Bronchial epithelial cell (primary cell): Measurements from ENCODE around the gene SLC25A1. TPM values are rescaled to one million over a fixed set of nuclear protein-coding genes. Genes with fewer than 3 reads are reported as not detected.
"Not testable (repeated sequence)": the region's sequence is repeated elsewhere in the genome, so short reads cannot be mapped to it uniquely, and the experiment has no call there.

Experiments used
- DNase-seq: peaks from one replicate; pipeline ENCODE4 v3.0.0-alpha.2; 2010; ENCODE audit warnings: low read depth
- FAIRE-seq: peaks from 2 replicates; lab custom pipeline; 2011; peaks lifted over from hg19 to GRCh38; lab: Jason Lieb, UNC
- H3K27me3 ChIP-seq: 2 replicates; pipeline ENCODE4 v1.5.1; 2011; ENCODE audit warnings: low read length; ENCODE audit not compliant: control insufficient read depth, insufficient read depth
- H3K36me3 ChIP-seq: 2 replicates; pipeline ENCODE4 v1.5.1; 2011; ENCODE audit warnings: low read length; ENCODE audit not compliant: control insufficient read depth, insufficient read depth
- H3K4me3 ChIP-seq: 2 replicates; pipeline ENCODE4 v1.5.1; 2011; ENCODE audit warnings: mild to moderate bottlenecking, low read depth, low read length, control low read depth
- total RNA-seq: library from RNA; depleted of rRNA; stranded (reverse); fragments of >200 nt; gene quantifications from 2 replicates; pipeline ENCODE4 v1.2.1, GENCODE V29; 2014
- TF ChIP-seq, protein P1 (sequence below): IDR thresholded peaks from 2 replicates; pipeline ENCODE4 v1.5.1; 2011; ENCODE audit warnings: mild to moderate bottlenecking, moderate library complexity, low read length, control low read depth, inconsistent platforms; ENCODE audit not compliant: insufficient read depth, severe bottlenecking

SLC25A1 gene
- total RNA-seq, 1 donor from 2014 or later: 71.6 TPM

DNA sequence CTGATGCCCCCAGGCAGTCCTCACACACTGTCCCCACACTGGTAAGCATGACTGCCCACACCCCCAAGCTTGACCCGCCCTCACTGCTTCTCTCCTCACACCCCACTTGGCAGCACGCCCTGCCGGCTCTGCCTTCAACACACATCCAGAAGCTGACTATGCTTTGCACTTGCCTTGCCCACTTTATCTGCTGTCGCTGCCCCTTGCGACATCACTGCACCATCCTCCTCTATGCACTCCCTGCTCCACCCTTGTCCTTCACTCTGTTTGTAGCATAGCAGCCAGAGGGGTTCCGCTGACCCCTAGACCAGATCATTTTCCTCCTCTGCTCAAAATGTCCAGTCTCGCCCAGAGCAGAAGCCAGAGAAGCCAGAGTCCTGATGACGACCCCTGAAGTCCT is 25.3 kb upstream of the SLC25A1 start:
- TF ChIP-seq, protein P1, sequence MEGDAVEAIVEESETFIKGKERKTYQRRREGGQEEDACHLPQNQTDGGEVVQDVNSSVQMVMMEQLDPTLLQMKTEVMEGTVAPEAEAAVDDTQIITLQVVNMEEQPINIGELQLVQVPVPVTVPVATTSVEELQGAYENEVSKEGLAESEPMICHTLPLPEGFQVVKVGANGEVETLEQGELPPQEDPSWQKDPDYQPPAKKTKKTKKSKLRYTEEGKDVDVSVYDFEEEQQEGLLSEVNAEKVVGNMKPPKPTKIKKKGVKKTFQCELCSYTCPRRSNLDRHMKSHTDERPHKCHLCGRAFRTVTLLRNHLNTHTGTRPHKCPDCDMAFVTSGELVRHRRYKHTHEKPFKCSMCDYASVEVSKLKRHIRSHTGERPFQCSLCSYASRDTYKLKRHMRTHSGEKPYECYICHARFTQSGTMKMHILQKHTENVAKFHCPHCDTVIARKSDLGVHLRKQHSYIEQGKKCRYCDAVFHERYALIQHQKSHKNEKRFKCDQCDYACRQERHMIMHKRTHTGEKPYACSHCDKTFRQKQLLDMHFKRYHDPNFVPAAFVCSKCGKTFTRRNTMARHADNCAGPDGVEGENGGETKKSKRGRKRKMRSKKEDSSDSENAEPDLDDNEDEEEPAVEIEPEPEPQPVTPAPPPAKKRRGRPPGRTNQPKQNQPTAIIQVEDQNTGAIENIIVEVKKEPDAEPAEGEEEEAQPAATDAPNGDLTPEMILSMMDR: no peak
- FAIRE-seq (no peak), DNase-seq (no peak)
- no peak overlapping the region for H3K4me3 ChIP-seq
- peaks cover 6% of the 10 kb centered on the region for H3K36me3 ChIP-seq
- no peaks in the 10 kb centered on the region for H3K27me3 ChIP-seq

DNA sequence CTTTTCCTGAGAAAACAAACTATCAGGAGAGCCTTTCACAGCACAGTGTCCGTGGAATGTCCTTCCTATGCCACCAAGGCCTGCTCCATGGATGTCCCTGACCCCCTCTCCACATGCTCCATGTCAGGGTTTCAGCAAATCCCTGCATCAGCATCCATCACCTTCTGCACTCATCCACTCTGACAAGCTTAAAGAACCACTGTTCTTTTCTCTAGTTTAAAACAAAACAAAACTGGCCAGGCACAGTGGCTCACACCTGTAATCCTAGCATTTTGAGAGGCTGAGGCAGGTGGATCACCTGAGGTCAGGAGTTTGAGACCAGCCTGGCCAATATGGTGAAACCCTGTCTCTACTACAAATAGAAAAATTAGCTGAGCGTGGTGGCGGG is 24.3 kb upstream of the SLC25A1 start:
- H3K4me3 ChIP-seq, H3K36me3 ChIP-seq, DNase-seq, H3K27me3 ChIP-seq, FAIRE-seq: not testable (repeated sequence)

DNA sequence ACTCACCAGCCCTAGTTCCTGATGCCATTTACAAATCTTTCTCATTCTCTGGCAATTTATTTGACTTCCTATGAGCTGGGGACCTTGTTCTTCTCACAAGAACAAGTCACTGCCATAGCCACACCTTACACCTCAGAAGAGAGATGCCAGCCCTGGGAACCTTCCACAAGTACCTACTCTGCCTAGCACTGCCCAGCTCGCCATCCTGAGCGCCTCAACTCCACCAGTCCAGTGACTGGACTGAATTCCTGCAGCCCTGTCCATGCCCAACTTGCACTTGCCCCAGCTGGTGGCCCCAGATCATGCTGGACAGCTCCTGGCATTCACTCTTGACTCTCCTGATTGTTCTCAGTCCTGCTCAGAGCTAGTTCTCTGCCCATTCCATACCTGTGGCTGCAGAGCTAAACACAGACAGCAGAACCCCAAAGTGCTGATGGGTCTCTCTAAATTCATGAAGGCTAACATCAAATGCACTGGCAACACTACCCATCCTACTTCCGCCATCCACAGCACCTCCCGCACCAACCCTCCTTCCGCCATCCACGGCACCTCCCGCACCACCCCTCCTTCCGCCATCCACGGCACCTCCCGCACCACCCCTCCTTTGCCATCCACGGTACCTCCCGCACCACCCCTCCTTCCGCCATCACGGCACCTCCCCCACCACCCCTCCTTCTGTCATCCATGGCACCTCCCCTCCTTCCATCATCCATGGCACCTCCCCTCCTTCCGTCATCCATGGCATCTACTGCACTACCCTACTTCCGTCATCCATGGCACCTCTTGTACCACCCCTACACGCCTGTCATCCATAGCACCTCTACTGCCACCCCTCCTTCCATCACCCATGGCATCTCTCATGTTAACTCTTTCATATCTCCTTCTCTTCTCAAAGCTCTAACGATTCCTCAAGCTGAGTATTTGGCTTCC is 23.6 kb upstream of the SLC25A1 start:
- peaks cover 3% of the 10 kb centered on the region for H3K36me3 ChIP-seq
- no peaks in the 10 kb centered on the region for H3K27me3 ChIP-seq
- TF ChIP-seq, protein P1: no peak
- H3K4me3 ChIP-seq: no peak overlapping the region
- DNase-seq (no peak), FAIRE-seq (peak; percentile 99)

- peaks cover 4% of the 10 kb centered on the region for H3K36me3 ChIP-seq
- H3K4me3 ChIP-seq: no peak overlapping the region
- TF ChIP-seq, protein P1: no peak
- FAIRE-seq: no peak
- no peaks in the 10 kb centered on the region for H3K27me3 ChIP-seq
- no peak for DNase-seq
These were observed 22.8 kb upstream of the SLC25A1 start for GRCh38 chr22:19201130-19201868.

GRCh38 chr22:19199479-19199878 is 20.9 kb upstream of the SLC25A1 start:
- TF ChIP-seq, protein P1: no peak
- FAIRE-seq: no peak
- H3K27me3 ChIP-seq: no peaks in the 10 kb centered on the region
- no peak for DNase-seq
- H3K36me3 ChIP-seq: peaks cover 5% of the 10 kb centered on the region
- no peak overlapping the region for H3K4me3 ChIP-seq
